Right hindlimb (tissue), 1 donor: Measurements from ENCODE around the gene C1orf174.

Source experiments
- DNase-seq: peaks from one replicate; pipeline ENCODE4 v3.0.0-alpha.2; 2018

C1orf174 gene

GRCh38 chr1:3863231-3863935, 36.7 kb downstream of the C1orf174 start:
- DNase-seq, result peak; percentile 62

DNA sequence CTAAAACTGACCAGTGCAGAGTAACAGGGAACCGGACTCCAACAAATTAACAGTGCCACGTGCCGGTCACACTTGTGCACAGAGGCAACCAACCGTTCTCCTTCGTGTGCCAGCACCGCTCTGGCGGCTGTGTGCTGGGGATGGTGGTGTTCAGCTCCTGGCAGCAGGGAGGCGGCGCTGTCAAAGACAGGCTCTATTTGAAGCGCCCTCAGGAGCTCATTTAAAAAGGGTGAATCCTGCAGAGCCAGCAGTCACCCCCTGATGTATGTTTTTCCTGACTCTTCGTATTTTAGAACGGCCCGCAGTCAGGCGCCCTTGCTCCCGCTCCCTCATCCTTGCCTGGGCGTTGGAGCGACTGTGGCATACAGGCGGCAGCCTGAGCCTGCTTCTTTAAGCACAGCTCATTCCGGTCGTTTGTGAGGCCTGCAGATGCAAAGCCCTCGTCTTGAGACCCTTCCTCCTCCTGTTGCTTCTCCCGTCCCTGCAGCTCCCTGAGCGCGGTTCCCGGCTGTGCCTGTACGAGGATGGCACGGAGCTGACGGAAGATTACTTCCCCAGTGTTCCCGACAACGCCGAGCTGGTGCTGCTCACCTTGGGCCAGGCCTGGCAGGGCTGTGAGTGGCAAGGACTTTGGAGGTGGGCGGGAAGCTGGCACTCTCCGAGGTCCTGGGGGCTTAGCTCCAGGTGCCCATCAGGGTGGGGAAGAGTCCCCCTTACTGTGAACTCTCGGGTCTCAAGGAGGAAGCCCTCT, 41.7 kb downstream of the C1orf174 start:
- DNase-seq, result peak; percentile 41

DNA sequence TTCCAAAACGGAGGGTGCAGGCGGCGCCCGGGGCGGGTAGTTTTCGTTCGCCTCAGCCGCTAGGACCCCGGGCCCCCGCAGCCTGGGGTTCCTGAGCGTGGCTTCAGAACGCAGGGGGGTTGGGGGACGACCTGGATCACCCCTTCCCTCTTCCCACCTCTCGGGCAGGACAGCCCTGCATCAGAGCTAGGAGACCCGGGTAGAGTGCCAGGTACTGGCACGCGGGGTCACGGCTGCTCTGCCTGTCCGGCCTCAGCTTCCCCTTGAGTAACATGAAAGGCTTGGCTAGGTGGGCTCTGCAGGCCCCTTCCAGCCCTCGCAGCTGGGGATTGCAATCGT, 42.3 kb downstream of the C1orf174 start:
- DNase-seq, result no peak

DNA sequence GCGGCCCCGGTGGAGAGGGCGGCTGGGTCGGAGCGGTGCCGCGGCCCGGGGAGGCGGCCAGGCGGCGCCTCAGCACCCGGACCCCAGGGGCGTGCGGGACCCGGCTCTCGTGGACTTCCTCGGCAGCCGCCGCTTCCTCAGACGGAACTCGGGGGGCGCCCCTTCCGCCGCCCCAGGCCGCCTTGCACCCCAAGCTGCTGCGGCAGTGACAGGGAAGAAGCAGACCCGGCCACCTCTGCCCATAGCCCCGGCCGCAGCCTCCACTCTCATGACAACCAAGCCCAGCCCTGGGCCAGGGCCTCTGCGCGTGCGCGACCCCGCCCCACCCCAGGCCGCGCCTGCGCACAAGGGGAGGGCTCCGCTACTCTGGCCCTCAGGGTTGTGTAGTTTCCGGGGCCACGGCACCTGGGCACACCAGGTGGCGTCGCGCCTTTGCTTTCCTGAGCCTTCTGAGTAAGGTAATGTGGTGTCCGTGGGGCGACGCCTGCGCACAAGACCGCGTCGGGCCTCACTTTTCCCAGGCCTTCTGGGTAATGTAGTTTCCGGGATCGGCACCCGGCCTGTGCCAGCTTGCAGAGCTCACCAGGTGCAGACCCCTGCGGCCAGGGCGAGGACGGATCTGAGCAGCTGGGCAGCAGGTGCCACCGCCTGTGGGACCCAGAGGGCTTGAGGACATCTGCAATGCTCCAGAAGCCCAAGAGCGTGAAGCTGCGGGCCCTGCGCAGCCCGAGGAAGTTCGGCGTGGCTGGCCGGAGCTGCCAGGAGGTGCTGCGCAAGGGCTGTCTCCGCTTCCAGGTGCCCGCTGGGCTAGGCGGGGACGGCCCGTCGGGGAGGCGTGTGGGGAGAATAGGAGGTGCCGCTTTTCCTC, 42.9 kb downstream of the C1orf174 start, which contains the start of the genes CEP104 and DFFB:
CEP104 (minus strand) TSS at position 289 of the 868 bp plus-strand sequence. CDS start 4,804 bp downstream, outside the sequence.
DFFB (plus strand) TSS at position 554 of the 868 bp plus-strand sequence; CDS start at position 682, 128 bp downstream.
- DNase-seq, result peak; percentile 92

DNA sequence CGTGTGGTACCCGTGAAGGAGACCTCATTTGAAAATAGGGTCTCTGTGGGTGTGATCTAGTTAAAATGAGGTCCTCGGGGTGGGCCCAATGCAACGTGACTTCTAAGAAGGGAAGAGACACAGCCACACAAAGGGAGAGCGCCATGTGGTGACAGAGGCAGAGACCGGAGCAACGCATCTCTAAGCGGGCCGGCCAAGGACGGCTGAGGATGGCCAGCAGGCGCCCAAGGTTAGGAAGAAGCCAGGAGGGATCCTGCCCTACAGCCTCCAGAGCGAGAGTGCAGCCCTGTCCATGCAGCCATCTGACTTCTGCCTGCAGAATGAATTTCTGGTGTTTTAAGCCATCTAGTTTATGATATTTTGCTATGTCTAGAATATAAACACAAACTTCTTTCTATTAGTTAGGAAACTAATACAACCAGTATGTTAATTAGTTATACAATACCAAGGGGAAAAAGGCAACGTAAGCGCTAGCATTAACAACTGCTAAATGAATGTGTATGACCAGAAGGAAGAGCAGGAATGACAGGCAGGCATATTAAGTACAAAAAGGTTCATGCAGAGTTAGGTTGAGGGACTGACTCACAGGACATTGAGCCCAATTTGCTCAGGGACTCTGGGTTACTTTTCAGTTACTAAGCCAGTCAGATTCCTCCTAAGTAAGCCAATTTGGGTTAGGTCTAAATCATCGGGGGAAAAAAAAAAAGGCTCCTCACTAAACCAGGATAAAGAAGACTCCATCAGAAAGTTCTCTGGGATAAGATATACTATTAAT, 47.2 kb downstream of the C1orf174 start:
- DNase-seq, result no peak

GRCh38 chr1:3852091-3852490, 48.0 kb downstream of the C1orf174 start:
- no peak for DNase-seq

- no peak for DNase-seq
Measured at GRCh38 chr1:3851292-3851691, 48.8 kb downstream of the C1orf174 start.

DNA sequence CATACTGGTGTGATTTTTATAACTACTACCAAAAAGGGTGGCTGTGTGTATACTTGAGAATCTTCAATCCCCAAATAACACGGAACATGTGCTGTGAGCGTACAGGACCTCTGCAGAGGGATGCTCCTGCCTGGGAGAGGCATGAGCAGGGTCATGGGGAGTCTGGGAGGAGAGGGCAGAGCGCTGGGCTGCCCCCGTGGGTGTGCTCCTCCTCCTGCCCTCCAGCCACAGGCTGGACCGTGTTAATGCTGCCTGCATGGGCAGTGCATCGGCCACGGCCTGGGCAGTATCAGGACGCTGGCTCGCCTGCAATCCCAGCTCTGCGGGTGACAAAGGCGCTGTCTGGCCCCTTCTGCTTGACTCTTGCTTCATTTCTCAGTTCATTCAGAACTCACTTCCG, 49.2 kb downstream of the C1orf174 start:
- no peak for DNase-seq

DNA sequence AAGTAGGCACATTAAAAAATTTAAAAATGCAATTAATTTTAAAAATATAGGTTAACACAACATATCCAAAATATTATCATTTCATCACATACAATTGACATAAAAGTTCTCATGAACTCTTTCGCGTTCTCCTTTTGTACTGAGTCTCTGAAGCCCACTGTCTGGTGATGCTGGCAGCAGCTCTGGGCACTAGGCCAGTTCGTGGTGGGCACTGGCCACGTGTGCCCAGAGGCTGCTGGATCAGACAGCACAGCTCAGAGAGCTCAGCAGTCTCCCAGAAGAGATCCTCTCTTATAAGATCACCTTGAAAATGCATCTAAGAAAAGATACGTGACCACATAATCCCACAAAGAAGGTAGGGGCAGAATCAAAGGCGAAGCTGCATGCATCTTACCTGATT, 53.0 kb downstream of the C1orf174 start:
- DNase-seq, result no peak

- DNase-seq, result no peak
Measured at GRCh38 chr1:3846541-3846940, 53.5 kb downstream of the C1orf174 start.

DNA sequence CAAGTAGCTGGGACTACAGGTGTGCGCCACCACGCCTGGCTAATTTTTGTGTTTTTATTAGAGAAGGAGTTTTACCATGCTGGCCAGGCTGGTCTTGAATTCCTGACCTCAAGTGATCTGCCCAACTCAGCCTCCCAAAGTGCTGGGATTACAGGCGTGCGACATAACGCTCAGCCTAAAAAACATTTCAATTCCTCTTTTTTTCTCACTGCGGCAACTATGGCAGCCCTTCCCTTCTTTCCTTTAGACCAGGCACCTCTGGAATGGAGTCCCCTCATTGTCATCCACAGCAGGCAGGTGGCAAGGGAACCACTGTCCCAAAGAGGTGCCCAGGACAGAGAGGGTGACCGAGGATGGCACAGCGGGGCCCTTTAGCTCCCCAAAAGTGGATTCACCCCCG, 57.2 kb downstream of the C1orf174 start:
- DNase-seq, result no peak

DNA sequence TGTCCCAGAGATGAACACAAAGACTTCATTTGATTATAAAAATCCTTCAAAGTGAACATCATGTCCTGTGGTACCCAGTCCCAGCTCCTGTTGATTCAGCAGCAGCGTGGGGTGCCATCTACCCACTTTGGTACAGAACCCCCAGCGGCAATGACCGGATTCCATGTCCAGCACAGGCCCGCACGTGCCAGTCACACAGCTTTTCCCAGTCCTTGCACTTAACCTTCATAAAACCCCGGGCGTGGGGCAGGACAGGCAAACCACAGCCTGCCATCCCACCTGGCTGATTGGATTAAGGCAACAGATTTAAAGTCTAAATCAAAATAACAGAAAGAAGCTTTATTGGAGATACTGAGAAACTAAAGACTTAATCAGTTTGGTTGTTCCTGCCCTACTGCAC, 58.6 kb downstream of the C1orf174 start:
- DNase-seq, result no peak
